Endodermal cell (in vitro differentiated cells): ENCODE measurements around the gene NFX1. TPM values are rescaled to one million over a fixed set of nuclear protein-coding genes. Genes with fewer than 3 reads are reported as not detected.
A peak's percentile ranks its signal among the peaks of the same experiment; 100 is the strongest.

Source experiments
- DNase-seq: peaks from one replicate; pipeline ENCODE4 v3.0.0-alpha.2; 2017
- H3K27ac ChIP-seq: 2 replicates; pipeline ENCODE4 v1.5.1; 2013; ENCODE audit warnings: mild to moderate bottlenecking, low read depth, low read length, moderate library complexity
- H3K27me3 ChIP-seq: 2 replicates; pipeline ENCODE4 v1.6.1; 2013; ENCODE audit warnings: mild to moderate bottlenecking, low read length, moderate library complexity; ENCODE audit not compliant: insufficient read depth, control insufficient read depth, poor library complexity, severe bottlenecking
- H3K36me3 ChIP-seq: 2 replicates; pipeline ENCODE4 v1.7.0; 2013; ENCODE audit warnings: mild to moderate bottlenecking, low read length, moderate library complexity; ENCODE audit not compliant: control insufficient read depth, insufficient read depth
- H3K4me1 ChIP-seq: one replicate; pipeline ENCODE4 v1.7.0; 2013; ENCODE audit warnings: low read length; ENCODE audit not compliant: control insufficient read depth, insufficient read depth
- H3K4me3 ChIP-seq: 2 replicates; pipeline ENCODE4 v1.5.1; 2013; ENCODE audit warnings: mild to moderate bottlenecking, low read length, moderate library complexity
- H3K9ac ChIP-seq: 2 replicates; pipeline ENCODE4 v1.6.1; 2013; ENCODE audit warnings: mild to moderate bottlenecking, low read length, moderate library complexity; ENCODE audit not compliant: poor library complexity, severe bottlenecking; ENCODE audit errors: extremely low read depth
- H3K9me3 ChIP-seq: 2 replicates; pipeline ENCODE4 v1.6.1; 2013; ENCODE audit warnings: mild to moderate bottlenecking, low read length, moderate library complexity; ENCODE audit not compliant: control insufficient read depth
- H3K27ac Mint-ChIP-seq: 2 replicates; pipeline ENCODE4 v1.8.0; 2020; ENCODE audit warnings: mixed read lengths
- H3K27me3 Mint-ChIP-seq: 2 replicates; pipeline ENCODE4 v1.8.0; 2021; ENCODE audit warnings: mild to moderate bottlenecking, mixed read lengths; ENCODE audit not compliant: insufficient read depth
- H3K36me3 Mint-ChIP-seq: 2 replicates; pipeline ENCODE4 v1.8.0; 2020; ENCODE audit warnings: low read depth, mixed read lengths
- H3K4me1 Mint-ChIP-seq: 2 replicates; pipeline ENCODE4 v1.8.0; 2020; ENCODE audit warnings: mixed read lengths
- H3K4me3 Mint-ChIP-seq: 2 replicates; pipeline ENCODE4 v1.8.0; 2020; ENCODE audit warnings: mild to moderate bottlenecking, moderate library complexity, mixed read lengths
- H3K9me3 Mint-ChIP-seq: 2 replicates; pipeline ENCODE4 v1.8.0; 2020; ENCODE audit warnings: mild to moderate bottlenecking, mixed read lengths
- WGBS, 2 experiments: methylation state at CpG; one replicate each; pipeline versions ENCODE4 v1.1.5 to v1.1.7; 2013; ENCODE audit warnings: missing lambda C conversion rate in 2 of 2, mixed read lengths in 1 of 2; ENCODE audit not compliant: insufficient coverage in 1 of 2, insufficient read length in 1 of 2; 5-methylcytosine and 5-hydroxymethylcytosine counted together
- total RNA-seq, 2 donors: library from RNA; stranded (reverse); fragmentation: NEBNext Ultra II Directional in 1 of 2; extraction: Animal tissue kit (Norgen Biotek cat#: 25700) in 1 of 2; gene quantifications; 2 replicates in 1 of 2; 3 replicates in 1 of 2; pipeline ENCODE4 v1.2.1, GENCODE V29; 2021
- TF ChIP-seq, protein P1 (sequence below): fragments of 200-600 bp; sonication (generic); conservative IDR thresholded peaks from 2 replicates; pipeline ENCODE4 v1.5.0; 2021; ENCODE audit warnings: antibody characterized with exemption, mild to moderate bottlenecking

NFX1 gene
- total RNA-seq, 2 donors from 2014 or later = 23.1 to 24.0 TPM

DNA sequence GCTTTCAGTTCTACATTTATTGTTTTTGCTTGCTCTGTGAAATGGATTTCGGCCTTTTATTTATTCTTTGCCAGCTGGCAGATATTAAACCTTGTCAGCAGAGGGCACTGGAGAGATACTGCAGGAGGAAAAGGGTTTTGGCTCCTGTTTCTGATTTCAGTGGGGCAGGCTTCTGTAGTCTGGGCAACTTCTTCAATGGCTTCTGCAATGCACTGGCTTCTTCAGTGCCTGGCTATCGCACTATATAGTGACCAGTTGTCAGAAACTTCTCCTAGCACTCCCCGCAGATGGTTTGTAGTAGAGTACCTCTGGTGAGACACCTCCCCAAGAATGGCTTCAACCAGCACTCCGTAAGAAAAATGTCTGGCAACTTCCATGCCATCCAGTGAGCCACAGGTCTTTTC lies 3.2 kb upstream of the NFX1 start:
- no peaks in the 10 kb centered on the region for H3K4me1 ChIP-seq
- WGBS, 2 experiments = 83 to 84% methylated on average over 4 of the region's 4 CpGs
- H3K4me3 Mint-ChIP-seq = no peak overlapping the region
- no peaks in the 10 kb centered on the region for H3K27me3 Mint-ChIP-seq
- no peaks in the 10 kb centered on the region for H3K9me3 Mint-ChIP-seq
- H3K27ac Mint-ChIP-seq = peak overlapping the region; percentile 74
- no peak overlapping the region for H3K4me3 ChIP-seq
- H3K9ac ChIP-seq = no peak overlapping the region
- no peaks in the 10 kb centered on the region for H3K9me3 ChIP-seq
- peak; percentile 73 for DNase-seq
- no peaks in the 10 kb centered on the region for H3K27me3 ChIP-seq
- TF ChIP-seq, protein P1, sequence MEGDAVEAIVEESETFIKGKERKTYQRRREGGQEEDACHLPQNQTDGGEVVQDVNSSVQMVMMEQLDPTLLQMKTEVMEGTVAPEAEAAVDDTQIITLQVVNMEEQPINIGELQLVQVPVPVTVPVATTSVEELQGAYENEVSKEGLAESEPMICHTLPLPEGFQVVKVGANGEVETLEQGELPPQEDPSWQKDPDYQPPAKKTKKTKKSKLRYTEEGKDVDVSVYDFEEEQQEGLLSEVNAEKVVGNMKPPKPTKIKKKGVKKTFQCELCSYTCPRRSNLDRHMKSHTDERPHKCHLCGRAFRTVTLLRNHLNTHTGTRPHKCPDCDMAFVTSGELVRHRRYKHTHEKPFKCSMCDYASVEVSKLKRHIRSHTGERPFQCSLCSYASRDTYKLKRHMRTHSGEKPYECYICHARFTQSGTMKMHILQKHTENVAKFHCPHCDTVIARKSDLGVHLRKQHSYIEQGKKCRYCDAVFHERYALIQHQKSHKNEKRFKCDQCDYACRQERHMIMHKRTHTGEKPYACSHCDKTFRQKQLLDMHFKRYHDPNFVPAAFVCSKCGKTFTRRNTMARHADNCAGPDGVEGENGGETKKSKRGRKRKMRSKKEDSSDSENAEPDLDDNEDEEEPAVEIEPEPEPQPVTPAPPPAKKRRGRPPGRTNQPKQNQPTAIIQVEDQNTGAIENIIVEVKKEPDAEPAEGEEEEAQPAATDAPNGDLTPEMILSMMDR = peak; percentile 78
- peaks cover 11% of the 10 kb centered on the region for H3K36me3 ChIP-seq
- peaks cover 6% of the 10 kb centered on the region for H3K4me1 Mint-ChIP-seq
- no peak overlapping the region for H3K27ac ChIP-seq
- H3K36me3 Mint-ChIP-seq = peaks cover 4% of the 10 kb centered on the region

DNA sequence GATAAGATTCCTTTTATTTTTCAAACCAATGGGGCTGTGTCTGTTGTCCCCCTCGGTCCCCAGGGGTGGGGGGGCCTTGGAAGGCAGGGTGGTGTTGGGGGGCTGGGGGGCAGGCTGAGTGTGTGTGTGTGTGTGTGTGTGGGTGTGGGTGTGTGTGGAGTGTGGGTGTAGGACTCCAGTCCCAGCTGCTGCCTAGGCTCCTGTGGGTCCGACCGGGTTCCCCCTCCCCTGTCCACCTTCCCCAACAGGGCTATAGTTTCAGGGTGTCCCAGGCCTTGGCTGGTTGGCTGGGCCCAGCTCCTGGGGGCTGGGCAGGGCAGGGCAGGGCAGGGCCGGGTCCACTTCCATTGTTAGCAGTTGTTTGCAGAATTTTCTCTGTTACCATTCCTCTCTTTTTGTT lies 2.1 kb upstream of the NFX1 start:
- H3K9me3 ChIP-seq = no peaks in the 10 kb centered on the region
- peaks cover 10% of the 10 kb centered on the region for H3K4me1 Mint-ChIP-seq
- H3K4me1 ChIP-seq = no peaks in the 10 kb centered on the region
- no peak overlapping the region for H3K4me3 ChIP-seq
- peaks cover 12% of the 10 kb centered on the region for H3K36me3 ChIP-seq
- peak overlapping the region; percentile 30 for H3K27ac Mint-ChIP-seq
- H3K9ac ChIP-seq = no peak overlapping the region
- no peak overlapping the region for H3K27ac ChIP-seq
- TF ChIP-seq, protein P1 = no peak
- no peak overlapping the region for H3K4me3 Mint-ChIP-seq
- no peaks in the 10 kb centered on the region for H3K9me3 Mint-ChIP-seq
- H3K27me3 ChIP-seq = no peaks in the 10 kb centered on the region
- H3K36me3 Mint-ChIP-seq = peaks cover 3% of the 10 kb centered on the region
- DNase-seq = no peak
- no peaks in the 10 kb centered on the region for H3K27me3 Mint-ChIP-seq
- WGBS, 2 experiments = 95% methylated on average over 3 of the region's 4 CpGs; no CpG with 5 or more reads in 1 of the 2 experiments

DNA sequence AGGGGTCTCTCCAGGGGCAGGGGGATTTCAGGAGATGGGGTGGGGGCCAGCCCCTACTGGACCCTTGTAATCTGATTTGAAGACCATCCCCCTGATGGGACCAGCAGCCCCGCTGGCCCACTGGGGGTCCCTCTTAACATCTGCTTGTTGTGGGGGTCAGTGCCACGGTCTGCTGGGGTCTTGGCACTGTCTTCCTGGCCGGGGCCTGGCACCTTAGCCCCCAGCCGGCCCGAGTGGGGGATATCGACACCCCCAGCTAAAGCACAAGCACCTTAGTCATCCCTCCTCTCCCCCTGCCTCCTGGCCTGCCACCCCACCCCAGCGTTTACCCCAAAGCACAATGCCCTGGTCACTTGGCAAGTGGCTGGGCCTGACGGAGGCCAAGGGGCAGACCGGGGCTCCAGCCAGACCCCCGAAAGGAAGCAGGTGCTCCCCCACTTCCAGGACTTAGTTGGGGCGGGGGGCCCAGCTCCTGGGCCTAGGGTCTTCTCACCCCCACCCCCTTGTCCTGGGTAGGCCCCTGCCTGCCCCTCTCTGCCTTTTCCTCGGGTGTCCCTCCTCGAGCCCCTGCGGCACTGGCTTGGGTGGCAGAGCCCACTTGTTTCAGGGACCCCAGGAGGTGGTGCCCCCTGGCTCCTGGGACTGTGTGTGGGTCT lies 1.4 kb upstream of the NFX1 start:
- Histone ChIP-seq H3K4me3 (no peak overlapping the region), H3K27me3 (no peaks in the 10 kb centered on the region), H3K4me1 (no peaks in the 10 kb centered on the region), H3K9me3 (no peaks in the 10 kb centered on the region), H3K27ac (no peak overlapping the region), H3K9ac (no peak overlapping the region), H3K36me3 (peaks cover 19% of the 10 kb centered on the region)
- H3K27ac Mint-ChIP-seq = peak overlapping the region; percentile 30
- peaks cover 10% of the 10 kb centered on the region for H3K4me1 Mint-ChIP-seq
- 90 to 96% methylated on average over 5 to 14 of the region's 14 CpGs for WGBS, 2 experiments
- H3K4me3 Mint-ChIP-seq = peak overlapping the region; percentile 99
- H3K9me3 Mint-ChIP-seq = no peaks in the 10 kb centered on the region
- TF ChIP-seq, protein P1 = no peak
- peaks cover 3% of the 10 kb centered on the region for H3K36me3 Mint-ChIP-seq
- H3K27me3 Mint-ChIP-seq = no peaks in the 10 kb centered on the region
- DNase-seq = no peak
